Activated CD4-positive, alpha-beta T cell treated with anti-CD3 and anti-CD28 coated beads for 4 hours (primary cell): Measurements from ENCODE around the gene DOCK10.

ENCODE experiments used
- DNase-seq, 2 donors: peaks; one replicate each; pipeline ENCODE4 v3.0.0-alpha.2; 2020

DOCK10 gene

GRCh38 chr2:225040856-225041206, 1.4 kb downstream of the DOCK10 start:
- peak; percentile 33 to 44 for DNase-seq

GRCh38 chr2:225040142-225040541, 2.1 kb downstream of the DOCK10 start:
- no peak for DNase-seq

- DNase-seq = no peak
These were observed 4.1 kb downstream of the DOCK10 start for GRCh38 chr2:225038231-225038523.

- DNase-seq = no peak
These were observed 4.6 kb downstream of the DOCK10 start for GRCh38 chr2:225037415-225038230.

GRCh38 chr2:225036431-225036830, 5.8 kb downstream of the DOCK10 start:
- no peak for DNase-seq

- DNase-seq = no peak
These were observed 8.6 kb downstream of the DOCK10 start for GRCh38 chr2:225033440-225034318.

GRCh38 chr2:225032246-225032645, 10.0 kb downstream of the DOCK10 start:
- no peak for DNase-seq

- DNase-seq = no peak
These were observed 10.7 kb downstream of the DOCK10 start for GRCh38 chr2:225031599-225031998.

GRCh38 chr2:225030893-225031292, 11.4 kb downstream of the DOCK10 start:
- DNase-seq = no peak

GRCh38 chr2:225030203-225030602, 12.1 kb downstream of the DOCK10 start:
- no peak for DNase-seq

- no peak for DNase-seq
These were observed 13.7 kb downstream of the DOCK10 start for GRCh38 chr2:225028572-225028971.

GRCh38 chr2:225027061-225027762, 15.1 kb downstream of the DOCK10 start:
- DNase-seq = no peak

- DNase-seq = no peak
These were observed 16.2 kb downstream of the DOCK10 start for GRCh38 chr2:225025917-225026571.

- no peak for DNase-seq
These were observed 20.1 kb downstream of the DOCK10 start for GRCh38 chr2:225022188-225022587.

GRCh38 chr2:225020168-225020849, 22.0 kb downstream of the DOCK10 start:
- DNase-seq = no peak

- DNase-seq = no peak
These were observed 23.2 kb downstream of the DOCK10 start for GRCh38 chr2:225019105-225019504.

- no peak for DNase-seq
These were observed 24.6 kb downstream of the DOCK10 start for GRCh38 chr2:225017713-225018112.

GRCh38 chr2:225017098-225017685, 25.1 kb downstream of the DOCK10 start:
- DNase-seq = no peak

GRCh38 chr2:225013425-225014365, 28.6 kb downstream of the DOCK10 start:
- DNase-seq = no peak

GRCh38 chr2:225011585-225011984, 30.7 kb downstream of the DOCK10 start:
- no peak for DNase-seq

- no peak for DNase-seq
These were observed 31.5 kb downstream of the DOCK10 start for GRCh38 chr2:225010804-225011203.
